Left lobe of liver (tissue), 2 donors: ENCODE measurements around the gene AP5S1. TPM values are rescaled to one million over a fixed set of nuclear protein-coding genes. Genes with fewer than 3 reads are reported as not detected.
"Not testable (repeated sequence)": the region's sequence is repeated elsewhere in the genome, so short reads cannot be mapped to it uniquely, and the experiment has no call there.

ENCODE experiments used
- ATAC-seq: fragments of 200-7000 bp; cut with Tn5 transposase; one replicate; pipeline ENCODE4 v1.9.1; 2020; ENCODE audit warnings: mild to moderate bottlenecking, moderate library complexity
- DNase-seq: peaks from one replicate; pipeline ENCODE4 v3.0.0-alpha.2; 2020; ENCODE audit warnings: low spot score
- total RNA-seq: library from RNA; stranded (reverse); gene quantifications from one replicate; pipeline ENCODE4 v1.2.1, GENCODE V29; 2021
- donor health status: DM: no; HTN: no; CAD: no; lungs with moderate emphysema.
- donor health status: DM: no; HTN: yes; CAD: no.

AP5S1 gene
- total RNA-seq, 1 donor from 2014 or later = 9.7 TPM

- ATAC-seq, DNase-seq: not testable (repeated sequence)
These were observed 19.9 kb downstream of the AP5S1 start for GRCh38 chr20:3840201-3840600.

GRCh38 chr20:3842348-3842930 lies 22.1 kb downstream of the AP5S1 start:
- ATAC-seq (no peak), DNase-seq (no peak)

GRCh38 chr20:3843490-3843889 lies 23.1 kb downstream of the AP5S1 start:
- DNase-seq = no peak
- no peak for ATAC-seq

- ATAC-seq, DNase-seq: not testable (repeated sequence)
These were observed 23.8 kb downstream of the AP5S1 start for GRCh38 chr20:3843990-3844619.

- DNase-seq (peak; percentile 68), ATAC-seq (no peak)
These were observed 26.0 kb downstream of the AP5S1 start for GRCh38 chr20:3846378-3846739.

GRCh38 chr20:3846740-3847428 lies 26.5 kb downstream of the AP5S1 start, which contains the start of gene MAVS:
Gene MAVS (plus strand): TSS chr20:3846834. CDS start chr20:3854625, 7,791 bp downstream.
- peak; percentile 96 for ATAC-seq
- peak; percentile 93 for DNase-seq

GRCh38 chr20:3847429-3847940 lies 27.1 kb downstream of the AP5S1 start:
- DNase-seq (no peak), ATAC-seq (no peak)

- no peak for DNase-seq
These were observed 28.2 kb downstream of the AP5S1 start for GRCh38 chr20:3848565-3848964.

GRCh38 chr20:3854462-3854871 lies 34.1 kb downstream of the AP5S1 start:
- peak; percentile 56 for ATAC-seq

More at GRCh38 chr20:3848565-3848964, 28.2 kb downstream of the AP5S1 start:
- ATAC-seq = no peak

GRCh38 chr20:3857405-3857804 lies 37.1 kb downstream of the AP5S1 start:
- ATAC-seq (no peak), DNase-seq (no peak)

More at GRCh38 chr20:3854462-3854871, 34.1 kb downstream of the AP5S1 start:
- no peak for DNase-seq

GRCh38 chr20:3858689-3859088 lies 38.3 kb downstream of the AP5S1 start:
- ATAC-seq = no peak
- DNase-seq = no peak

GRCh38 chr20:3861191-3861590 lies 40.8 kb downstream of the AP5S1 start:
- ATAC-seq = no peak
- no peak for DNase-seq

GRCh38 chr20:3862333-3862732 lies 42.0 kb downstream of the AP5S1 start:
- DNase-seq (no peak), ATAC-seq (no peak)

GRCh38 chr20:3863317-3863716 lies 43.0 kb downstream of the AP5S1 start:
- no peak for DNase-seq
- ATAC-seq = no peak

- ATAC-seq (no peak), DNase-seq (no peak)
These were observed 44.2 kb downstream of the AP5S1 start for GRCh38 chr20:3864518-3864917.

GRCh38 chr20:3865152-3865886 lies 45.0 kb downstream of the AP5S1 start:
- ATAC-seq (no peak), DNase-seq (no peak)

GRCh38 chr20:3865887-3866407 lies 45.6 kb downstream of the AP5S1 start:
- ATAC-seq (no peak), DNase-seq (no peak)

- ATAC-seq (peak; percentile 3), DNase-seq (no peak)
These were observed 46.1 kb downstream of the AP5S1 start for GRCh38 chr20:3866464-3866863.

- DNase-seq (no peak), ATAC-seq (no peak)
These were observed 47.5 kb downstream of the AP5S1 start for GRCh38 chr20:3867802-3868201.

- DNase-seq (no peak), ATAC-seq (no peak)
These were observed 49.7 kb downstream of the AP5S1 start for GRCh38 chr20:3869839-3870634.
